ENCODE results near the gene SYT2.
"Not testable (repeated sequence)": the region's sequence is repeated elsewhere in the genome, so short reads cannot be mapped to it uniquely, and the experiment has no call there.

GRCh38 chr1:202714202-202714601 is 3.9 kb upstream of the SYT2 start:
- not testable (repeated sequence) for TF ChIP-seq CTCF, POLR2A (IDR thresholded peaks at IDR 0.05)

All from Peyer's patch (tissue), 4 donors.